DND-41 (cell line): ENCODE results near the gene ZNRF1.

Experiments
- ATAC-seq: fragments of 200-7000 bp; cut with Tn5 transposase; 3 replicates; pipeline ENCODE4 v1.9.1; 2021; ENCODE audit warnings: low read depth; ENCODE audit not compliant: insufficient read depth
- DNase-seq: peaks from one replicate; pipeline ENCODE4 v3.0.0-alpha.2; 2020
- H2AFZ ChIP-seq: 2 replicates; pipeline ENCODE4 v1.6.0; 2012; ENCODE audit warnings: low read depth, low read length
- H3K27ac ChIP-seq: 2 replicates; pipeline ENCODE4 v1.5.1; 2012; ENCODE audit warnings: low read length, inconsistent platforms
- H3K27me3 ChIP-seq: fragments of 200-600 bp; sonication (generic); 2 replicates; pipeline ENCODE4 v1.6.0; 2012; ENCODE audit warnings: low read length, mild to moderate bottlenecking, inconsistent platforms; ENCODE audit not compliant: insufficient read depth, poor library complexity
- H3K36me3 ChIP-seq: 2 replicates; pipeline ENCODE4 v1.5.1; 2012; ENCODE audit warnings: low read length, inconsistent platforms; ENCODE audit not compliant: insufficient read depth
- H3K4me1 ChIP-seq: 2 replicates; pipeline ENCODE4 v1.5.1; 2012; ENCODE audit warnings: mild to moderate bottlenecking, low read length; ENCODE audit not compliant: insufficient read depth
- H3K4me2 ChIP-seq: 2 replicates; pipeline ENCODE4 v1.6.0; 2012; ENCODE audit warnings: mild to moderate bottlenecking, moderate library complexity, low read length, inconsistent platforms; ENCODE audit not compliant: insufficient read depth
- H3K4me3 ChIP-seq, 2 experiments: fragments of 200-600 bp in 1 of 2; shearing (Covaris generic) in 1 of 2; 2 replicates each; pipeline ENCODE4 v1.5.1; 2012 to 2016; ENCODE audit warnings: inconsistent platforms in 2 of 2, low read length in 2 of 2, mild to moderate bottlenecking in 2 of 2, low read depth in 1 of 2, moderate library complexity in 1 of 2
- H3K79me2 ChIP-seq: 2 replicates; pipeline ENCODE4 v1.6.0; 2012; ENCODE audit warnings: low read length, inconsistent platforms; ENCODE audit not compliant: insufficient read depth
- H3K9ac ChIP-seq: 2 replicates; pipeline ENCODE4 v1.6.0; 2012; ENCODE audit warnings: low read depth, mild to moderate bottlenecking, inconsistent platforms, low read length, moderate library complexity
- H3K9me3 ChIP-seq: 2 replicates; pipeline ENCODE4 v1.5.1; 2012; ENCODE audit warnings: low read length, moderate library complexity, mild to moderate bottlenecking, inconsistent platforms; ENCODE audit not compliant: insufficient read depth, severe bottlenecking
- H4K20me1 ChIP-seq: 2 replicates; pipeline ENCODE4 v1.6.0; 2012; ENCODE audit warnings: low read length; ENCODE audit not compliant: insufficient read depth
- EZH2 ChIP-seq: IDR thresholded peaks from 3 replicates; pipeline ENCODE4 v1.6.1; 2012; ENCODE audit warnings: borderline replicate concordance, low read depth, mild to moderate bottlenecking, moderate library complexity, low read length, inconsistent platforms; ENCODE audit not compliant: severe bottlenecking
- TF ChIP-seq, protein P1 (sequence below): IDR thresholded peaks from 2 replicates; pipeline ENCODE4 v1.5.1; 2012; ENCODE audit warnings: borderline replicate concordance, low read length, moderate library complexity, mild to moderate bottlenecking; ENCODE audit not compliant: poor library complexity, severe bottlenecking; ENCODE audit errors: extremely low read depth

ZNRF1 gene

DNA sequence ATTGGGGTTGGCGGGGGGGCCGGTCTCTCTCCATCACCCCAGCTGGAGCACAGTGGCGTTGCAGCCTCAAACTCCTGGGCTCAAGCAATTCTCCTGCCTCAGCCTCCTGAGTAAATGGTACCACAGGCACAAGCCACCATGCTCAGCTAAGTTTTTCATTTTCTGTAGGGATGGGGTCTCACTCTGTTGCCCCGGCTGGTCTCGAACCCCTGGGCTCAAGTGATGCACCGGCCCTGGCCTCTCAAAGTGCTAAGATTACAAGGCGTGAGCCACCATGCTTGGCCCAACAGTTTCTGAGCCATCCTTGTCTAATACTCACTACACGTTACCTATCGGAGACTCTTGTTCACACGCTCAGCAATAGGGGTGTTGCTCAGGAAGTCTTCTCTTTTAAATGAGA, 25.5 kb upstream of the ZNRF1 start:
- no peak overlapping the region for H3K4me3 ChIP-seq
- no peak overlapping the region for H3K9ac ChIP-seq
- DNase-seq (no peak), ATAC-seq (no peak)
- H3K27ac ChIP-seq = no peak overlapping the region
- H3K4me2 ChIP-seq = no peak overlapping the region
- peaks cover 30% of the 10 kb centered on the region for H3K79me2 ChIP-seq
- no peaks in the 10 kb centered on the region for H3K9me3 ChIP-seq
- no peaks in the 10 kb centered on the region for H3K27me3 ChIP-seq
- peaks cover 16% of the 10 kb centered on the region for H3K36me3 ChIP-seq
- TF ChIP-seq, protein P1, sequence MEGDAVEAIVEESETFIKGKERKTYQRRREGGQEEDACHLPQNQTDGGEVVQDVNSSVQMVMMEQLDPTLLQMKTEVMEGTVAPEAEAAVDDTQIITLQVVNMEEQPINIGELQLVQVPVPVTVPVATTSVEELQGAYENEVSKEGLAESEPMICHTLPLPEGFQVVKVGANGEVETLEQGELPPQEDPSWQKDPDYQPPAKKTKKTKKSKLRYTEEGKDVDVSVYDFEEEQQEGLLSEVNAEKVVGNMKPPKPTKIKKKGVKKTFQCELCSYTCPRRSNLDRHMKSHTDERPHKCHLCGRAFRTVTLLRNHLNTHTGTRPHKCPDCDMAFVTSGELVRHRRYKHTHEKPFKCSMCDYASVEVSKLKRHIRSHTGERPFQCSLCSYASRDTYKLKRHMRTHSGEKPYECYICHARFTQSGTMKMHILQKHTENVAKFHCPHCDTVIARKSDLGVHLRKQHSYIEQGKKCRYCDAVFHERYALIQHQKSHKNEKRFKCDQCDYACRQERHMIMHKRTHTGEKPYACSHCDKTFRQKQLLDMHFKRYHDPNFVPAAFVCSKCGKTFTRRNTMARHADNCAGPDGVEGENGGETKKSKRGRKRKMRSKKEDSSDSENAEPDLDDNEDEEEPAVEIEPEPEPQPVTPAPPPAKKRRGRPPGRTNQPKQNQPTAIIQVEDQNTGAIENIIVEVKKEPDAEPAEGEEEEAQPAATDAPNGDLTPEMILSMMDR = no peak
- no peak for TF ChIP-seq EZH2
- peaks cover 7% of the 10 kb centered on the region; the same call in 1 of the 2 replicates for H4K20me1 ChIP-seq
- no peaks in the 10 kb centered on the region for H3K4me1 ChIP-seq
- no peak overlapping the region for H2AFZ ChIP-seq

DNA sequence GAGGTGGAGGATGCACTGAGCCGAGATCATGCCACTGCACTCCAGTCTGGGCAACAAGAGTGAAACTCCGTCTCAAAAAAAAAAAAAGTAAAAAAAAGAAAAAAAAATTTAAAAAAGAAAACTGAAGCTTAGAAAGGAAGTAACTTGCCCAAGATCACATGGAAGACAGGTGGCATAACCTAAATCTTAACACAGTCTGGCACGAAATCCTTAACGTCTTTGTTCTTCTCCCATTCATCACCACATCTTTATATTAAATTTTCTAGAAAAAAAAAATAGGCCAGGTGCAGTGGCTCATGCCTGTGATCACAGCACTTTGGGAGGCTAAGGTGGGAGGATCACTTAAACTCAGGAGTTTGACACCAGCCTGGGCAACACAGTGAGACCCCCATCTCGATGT, 23.2 kb upstream of the ZNRF1 start:
- Histone ChIP-seq H3K9ac (no peak overlapping the region), H3K27ac (no peak overlapping the region), H4K20me1 (peaks cover 7% of the 10 kb centered on the region; the same call in 1 of the 2 replicates), H3K4me3 (no peak overlapping the region), H2AFZ (no peak overlapping the region), H3K4me1 (no peaks in the 10 kb centered on the region), H3K27me3 (no peaks in the 10 kb centered on the region), H3K79me2 (peaks cover 36% of the 10 kb centered on the region), H3K36me3 (peaks cover 16% of the 10 kb centered on the region), H3K9me3 (no peaks in the 10 kb centered on the region), H3K4me2 (no peak overlapping the region)
- TF ChIP-seq, protein P1 = no peak
- TF ChIP-seq EZH2 = no peak
- DNase-seq (no peak), ATAC-seq (no peak)

DNA sequence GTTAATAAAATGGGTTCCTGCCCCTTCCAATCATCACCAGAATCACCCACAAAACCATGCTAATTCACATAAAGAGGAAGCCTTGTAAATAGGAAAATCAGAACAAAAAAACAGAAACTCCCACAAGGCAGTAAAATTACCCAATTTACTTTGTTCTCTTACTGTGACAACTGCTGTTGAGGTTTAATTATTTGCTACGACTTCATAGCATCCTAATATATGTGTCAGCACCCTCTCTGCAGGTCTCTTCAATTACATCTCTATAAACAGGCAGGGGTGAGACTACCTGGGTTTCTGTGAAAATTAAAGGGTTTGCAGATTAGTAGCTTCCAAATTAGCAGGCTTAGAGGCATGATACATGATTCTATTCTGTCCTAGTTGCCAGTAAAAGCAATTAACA, 16.6 kb upstream of the ZNRF1 start:
- Histone ChIP-seq H3K4me1 (peaks cover 30% of the 10 kb centered on the region), H4K20me1 (peaks cover 4% of the 10 kb centered on the region; the same call in 1 of the 2 replicates), H3K4me2 (peak overlapping the region; percentile 23; the same call in 1 of the 2 replicates), H3K9ac (no peak overlapping the region), H3K27me3 (no peaks in the 10 kb centered on the region), H3K27ac (no peak overlapping the region), H3K79me2 (peaks cover 58% of the 10 kb centered on the region), H3K4me3 (no peak overlapping the region), H3K9me3 (no peaks in the 10 kb centered on the region), H3K36me3 (peaks cover 6% of the 10 kb centered on the region), H2AFZ (no peak overlapping the region)
- TF ChIP-seq EZH2 = no peak
- TF ChIP-seq, protein P1 = no peak
- DNase-seq (no peak), ATAC-seq (no peak)

DNA sequence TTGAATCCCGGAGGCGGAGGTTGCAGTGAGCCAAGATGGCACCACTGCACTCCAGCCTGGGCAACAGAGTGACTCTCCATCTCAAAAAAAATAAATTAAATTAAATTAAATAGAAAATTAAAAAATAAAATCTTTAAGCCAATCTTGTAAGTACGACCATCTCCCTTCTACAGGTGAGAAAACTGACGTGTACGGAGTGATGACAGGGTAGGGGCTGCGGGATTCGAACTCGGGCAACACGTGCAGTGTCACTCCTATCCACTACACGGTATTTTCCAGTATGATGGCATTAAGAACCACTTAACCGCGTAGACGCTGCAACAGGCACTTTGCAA, 14.7 kb upstream of the ZNRF1 start:
- H3K4me1 ChIP-seq = peaks cover 30% of the 10 kb centered on the region
- peak overlapping the region; percentile 60 for H3K9ac ChIP-seq
- H2AFZ ChIP-seq = peak overlapping the region; percentile 65
- H4K20me1 ChIP-seq = peaks cover 4% of the 10 kb centered on the region; the same call in 1 of the 2 replicates
- DNase-seq (no peak), ATAC-seq (no peak)
- H3K36me3 ChIP-seq = no peaks in the 10 kb centered on the region; the same call in 1 of the 2 replicates
- H3K4me3 ChIP-seq = peak overlapping the region; percentile 33 to 70; a peak in 3 of 4 replicates
- H3K79me2 ChIP-seq = peaks cover 43% of the 10 kb centered on the region
- TF ChIP-seq, protein P1 = no peak
- TF ChIP-seq EZH2 = no peak
- no peaks in the 10 kb centered on the region for H3K9me3 ChIP-seq
- H3K27ac ChIP-seq = peak overlapping the region; percentile 54
- peak overlapping the region; percentile 81 for H3K4me2 ChIP-seq
- H3K27me3 ChIP-seq = no peaks in the 10 kb centered on the region
